GM23338 (cell line): ENCODE measurements around the gene BMX. TPM values are rescaled to one million over a fixed set of nuclear protein-coding genes. Genes with fewer than 3 reads are reported as not detected.

ENCODE experiments used
- ATAC-seq: fragments of 200-7000 bp; cut with Tn5 transposase; 3 replicates; pipeline ENCODE4 v1.9.1; 2020
- DNase-seq: peaks from one replicate; pipeline ENCODE4 v3.0.0-alpha.2; 2015; ENCODE audit warnings: low spot score
- H2AFZ ChIP-seq: fragments of 200-600 bp; sonication (generic); 2 replicates; pipeline ENCODE4 v1.8.0; 2016; ENCODE audit warnings: antibody characterized with exemption, mild to moderate bottlenecking, moderate library complexity
- H3F3A ChIP-seq: fragments of 200-600 bp; sonication (generic); replicated peaks from 2 replicates; pipeline ENCODE4 v1.8.0; 2017; ENCODE audit warnings: antibody characterized with exemption, mixed run types, low read depth
- H3K27ac ChIP-seq: fragments of 200-600 bp; sonication (generic); 2 replicates; pipeline ENCODE4 v1.6.1; 2016; ENCODE audit warnings: low read depth
- H3K27me3 ChIP-seq: fragments of 200-600 bp; sonication (generic); 2 replicates; pipeline ENCODE4 v1.8.0; 2016; ENCODE audit warnings: mild to moderate bottlenecking, mixed run types, moderate library complexity; ENCODE audit not compliant: insufficient read depth
- H3K36me3 ChIP-seq: fragments of 200-600 bp; sonication (generic); 2 replicates; pipeline ENCODE4 v1.8.0; 2016; ENCODE audit warnings: mild to moderate bottlenecking; ENCODE audit not compliant: insufficient read depth
- H3K4me1 ChIP-seq: fragments of 200-600 bp; sonication (generic); 2 replicates; pipeline ENCODE4 v1.8.0; 2016; ENCODE audit warnings: mild to moderate bottlenecking, moderate library complexity; ENCODE audit not compliant: insufficient read depth
- H3K4me2 ChIP-seq: fragments of 200-600 bp; sonication (generic); 2 replicates; pipeline ENCODE4 v1.7.1; 2017; ENCODE audit warnings: mixed run types
- H3K4me3 ChIP-seq: fragments of 200-600 bp; sonication (generic); 2 replicates; pipeline ENCODE4 v1.6.1; 2016; ENCODE audit warnings: mixed run types
- H3K79me2 ChIP-seq: fragments of 200-600 bp; sonication (generic); replicated peaks from 2 replicates; pipeline ENCODE4 v1.8.0; 2017; ENCODE audit warnings: mild to moderate bottlenecking; ENCODE audit not compliant: insufficient read depth
- H3K9me2 ChIP-seq: fragments of 200-600 bp; sonication (generic); 2 replicates; pipeline ENCODE4 v1.8.0; 2017; ENCODE audit not compliant: insufficient read depth
- H4K20me1 ChIP-seq: fragments of 200-600 bp; sonication (generic); replicated peaks from 2 replicates; pipeline ENCODE4 v1.8.0; 2017; ENCODE audit warnings: mild to moderate bottlenecking; ENCODE audit not compliant: insufficient read depth
- H3K27ac Mint-ChIP-seq: 2 replicates; pipeline ENCODE4 v1.8.0; 2020; ENCODE audit warnings: inconsistent platforms, mild to moderate bottlenecking, moderate library complexity, mixed read lengths
- H3K27me3 Mint-ChIP-seq: 3 replicates; pipeline ENCODE4 v1.8.0; 2022; ENCODE audit warnings: low read depth, mild to moderate bottlenecking, moderate library complexity, mixed read lengths, inconsistent platforms; ENCODE audit not compliant: insufficient read depth, poor library complexity
- H3K36me3 Mint-ChIP-seq: 3 replicates; pipeline ENCODE4 v1.8.0; 2021; ENCODE audit warnings: low read depth, mild to moderate bottlenecking, inconsistent platforms, moderate library complexity, mixed read lengths
- H3K4me1 Mint-ChIP-seq: 3 replicates; pipeline ENCODE4 v1.8.0; 2020; ENCODE audit warnings: mild to moderate bottlenecking, inconsistent platforms, mixed read lengths
- H3K4me3 Mint-ChIP-seq: 3 replicates; pipeline ENCODE4 v1.8.0; 2021; ENCODE audit warnings: moderate library complexity, mild to moderate bottlenecking, inconsistent platforms, mixed read lengths
- H3K9me3 Mint-ChIP-seq: 3 replicates; pipeline ENCODE4 v1.8.0; 2020; ENCODE audit warnings: moderate library complexity, mild to moderate bottlenecking, inconsistent platforms, mixed read lengths
- CREB1 ChIP-seq: fragments of 250-450 bp; sonication (Bioruptor Pico); IDR thresholded peaks from 2 replicates; pipeline ENCODE4 v1.5.0; 2020; ENCODE audit warnings: low read depth, mild to moderate bottlenecking, moderate library complexity
- EZH2 ChIP-seq: fragments of 200-600 bp; sonication (generic); IDR thresholded peaks from one replicate; pipeline ENCODE4 v1.8.0; 2017; ENCODE audit warnings: antibody characterized with exemption, mild to moderate bottlenecking, low read depth; ENCODE audit not compliant: unreplicated experiment
- EZH2phosphoT487 ChIP-seq: fragments of 200-600 bp; sonication (generic); IDR thresholded peaks from one replicate; pipeline ENCODE4 v1.8.1; 2018; ENCODE audit warnings: antibody characterized with exemption; ENCODE audit not compliant: unreplicated experiment
- JUNB ChIP-seq: IDR thresholded peaks from one replicate; pipeline ENCODE4 v1.6.1; 2016; ENCODE audit warnings: antibody characterized with exemption; ENCODE audit not compliant: unreplicated experiment
- NANOG ChIP-seq: IDR thresholded peaks from 2 replicates; pipeline ENCODE4 v1.6.1; 2016; ENCODE audit warnings: antibody characterized with exemption, borderline replicate concordance
- POLR2AphosphoS5 ChIP-seq: IDR thresholded peaks from 2 replicates; pipeline ENCODE4 v1.6.1; 2016; ENCODE audit warnings: antibody characterized with exemption, low read depth
- STAT1 ChIP-seq: IDR thresholded peaks from one replicate; pipeline ENCODE4 v1.6.1; 2016; ENCODE audit warnings: antibody characterized with exemption; ENCODE audit not compliant: unreplicated experiment
- ZNF114 ChIP-seq: fragments of 250-450 bp; sonication (Bioruptor Pico); IDR thresholded peaks from 2 replicates; pipeline ENCODE4 v1.5.0; 2020; ENCODE audit warnings: mild to moderate bottlenecking, moderate library complexity
- ZNF331 ChIP-seq: fragments of 250-450 bp; sonication (Bioruptor Pico); IDR thresholded peaks from 2 replicates; pipeline ENCODE4 v1.5.0; 2020; ENCODE audit warnings: low read depth, mild to moderate bottlenecking, moderate library complexity
- ZNF462 ChIP-seq: fragments of 250-450 bp; sonication (Bioruptor Pico); IDR thresholded peaks from 2 replicates; pipeline ENCODE4 v1.5.0; 2020; ENCODE audit warnings: mild to moderate bottlenecking, moderate library complexity
- polyA plus RNA-seq: library from polyadenylated mRNA; unstranded; fragments of >200 nt; fragmentation: Nextera tagmentation; extraction: Ambion mirVana; gene quantifications from 2 replicates; pipeline ENCODE4 v1.2.1, GENCODE V29; 2016
- total RNA-seq: library from RNA; depleted of rRNA; stranded (reverse); fragments of >200 nt; shearing (Covaris generic); gene quantifications from 2 replicates; pipeline ENCODE4 v1.2.3, GENCODE V29; 2014
- TF ChIP-seq, protein P1 (sequence below): IDR thresholded peaks from 2 replicates; pipeline ENCODE4 v1.6.1; 2016; ENCODE audit warnings: antibody characterized with exemption
- TF ChIP-seq, protein P2 (sequence below): IDR thresholded peaks from one replicate; pipeline ENCODE4 v1.6.1; 2018; ENCODE audit warnings: antibody characterized with exemption; ENCODE audit not compliant: unreplicated experiment
- TF ChIP-seq, protein P3 (sequence below), 2 experiments: fragments of 200-600 bp in 1 of 2; sonication (generic) in 1 of 2; conservative IDR thresholded peaks; 2 replicates each; pipeline versions ENCODE4 v1.5.1 to v1.6.1; 2016 to 2017; ENCODE audit warnings: antibody characterized with exemption in 2 of 2, low read depth in 2 of 2, mild to moderate bottlenecking in 2 of 2, moderate library complexity in 1 of 2

Gene BMX
- total and polyA plus RNA-seq, 2 experiments from 2014 or later, result not detected

DNA sequence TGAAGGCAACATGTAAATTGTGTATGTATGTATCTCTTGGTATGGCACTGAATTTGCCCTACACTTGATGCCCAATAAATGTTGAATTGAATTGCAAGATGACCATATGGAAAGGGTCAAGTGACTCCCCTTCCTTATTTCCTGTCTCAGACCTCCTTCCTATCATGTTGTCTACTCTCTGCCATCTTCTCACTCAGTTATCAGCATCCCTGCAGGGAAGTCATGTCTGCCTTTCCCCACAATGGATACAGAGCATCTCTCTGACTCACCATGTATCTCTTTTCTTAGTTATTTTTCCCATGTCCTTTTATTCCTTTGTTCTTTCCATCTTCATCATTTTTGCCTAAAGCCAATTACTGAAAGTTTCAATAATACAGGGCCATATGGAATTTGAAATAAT, 22.5 kb downstream of the BMX start:
- Mint-ChIP-seq H3K4me1 (no peaks in the 10 kb centered on the region), H3K9me3 (no peaks in the 10 kb centered on the region), H3K27me3 (no peaks in the 10 kb centered on the region), H3K27ac (no peak overlapping the region), H3K4me3 (no peak overlapping the region), H3K36me3 (no peaks in the 10 kb centered on the region)
- Histone ChIP-seq H3F3A (no peaks in the 10 kb centered on the region), H3K4me2 (no peak overlapping the region), H3K27ac (no peak overlapping the region), H3K36me3 (no peaks in the 10 kb centered on the region), H4K20me1 (no peaks in the 10 kb centered on the region), H3K4me1 (no peaks in the 10 kb centered on the region), H3K9me2 (no peaks in the 10 kb centered on the region), H3K4me3 (no peak overlapping the region), H2AFZ (no peak overlapping the region), H3K79me2 (no peaks in the 10 kb centered on the region), H3K27me3 (no peaks in the 10 kb centered on the region)
- TF ChIP-seq ZNF462 (CRISPR knock-in tag) (no peak), ZNF114 (CRISPR knock-in tag) (no peak), POLR2AphosphoS5 (no peak), NANOG (no peak), EZH2phosphoT487 (no peak), EZH2 (no peak), ZNF331 (CRISPR knock-in tag) (no peak), STAT1 (no peak), CREB1 (CRISPR knock-in tag) (no peak), JUNB (no peak)
- TF ChIP-seq, protein P1, sequence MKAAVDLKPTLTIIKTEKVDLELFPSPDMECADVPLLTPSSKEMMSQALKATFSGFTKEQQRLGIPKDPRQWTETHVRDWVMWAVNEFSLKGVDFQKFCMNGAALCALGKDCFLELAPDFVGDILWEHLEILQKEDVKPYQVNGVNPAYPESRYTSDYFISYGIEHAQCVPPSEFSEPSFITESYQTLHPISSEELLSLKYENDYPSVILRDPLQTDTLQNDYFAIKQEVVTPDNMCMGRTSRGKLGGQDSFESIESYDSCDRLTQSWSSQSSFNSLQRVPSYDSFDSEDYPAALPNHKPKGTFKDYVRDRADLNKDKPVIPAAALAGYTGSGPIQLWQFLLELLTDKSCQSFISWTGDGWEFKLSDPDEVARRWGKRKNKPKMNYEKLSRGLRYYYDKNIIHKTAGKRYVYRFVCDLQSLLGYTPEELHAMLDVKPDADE, result no peak
- TF ChIP-seq, protein P2, sequence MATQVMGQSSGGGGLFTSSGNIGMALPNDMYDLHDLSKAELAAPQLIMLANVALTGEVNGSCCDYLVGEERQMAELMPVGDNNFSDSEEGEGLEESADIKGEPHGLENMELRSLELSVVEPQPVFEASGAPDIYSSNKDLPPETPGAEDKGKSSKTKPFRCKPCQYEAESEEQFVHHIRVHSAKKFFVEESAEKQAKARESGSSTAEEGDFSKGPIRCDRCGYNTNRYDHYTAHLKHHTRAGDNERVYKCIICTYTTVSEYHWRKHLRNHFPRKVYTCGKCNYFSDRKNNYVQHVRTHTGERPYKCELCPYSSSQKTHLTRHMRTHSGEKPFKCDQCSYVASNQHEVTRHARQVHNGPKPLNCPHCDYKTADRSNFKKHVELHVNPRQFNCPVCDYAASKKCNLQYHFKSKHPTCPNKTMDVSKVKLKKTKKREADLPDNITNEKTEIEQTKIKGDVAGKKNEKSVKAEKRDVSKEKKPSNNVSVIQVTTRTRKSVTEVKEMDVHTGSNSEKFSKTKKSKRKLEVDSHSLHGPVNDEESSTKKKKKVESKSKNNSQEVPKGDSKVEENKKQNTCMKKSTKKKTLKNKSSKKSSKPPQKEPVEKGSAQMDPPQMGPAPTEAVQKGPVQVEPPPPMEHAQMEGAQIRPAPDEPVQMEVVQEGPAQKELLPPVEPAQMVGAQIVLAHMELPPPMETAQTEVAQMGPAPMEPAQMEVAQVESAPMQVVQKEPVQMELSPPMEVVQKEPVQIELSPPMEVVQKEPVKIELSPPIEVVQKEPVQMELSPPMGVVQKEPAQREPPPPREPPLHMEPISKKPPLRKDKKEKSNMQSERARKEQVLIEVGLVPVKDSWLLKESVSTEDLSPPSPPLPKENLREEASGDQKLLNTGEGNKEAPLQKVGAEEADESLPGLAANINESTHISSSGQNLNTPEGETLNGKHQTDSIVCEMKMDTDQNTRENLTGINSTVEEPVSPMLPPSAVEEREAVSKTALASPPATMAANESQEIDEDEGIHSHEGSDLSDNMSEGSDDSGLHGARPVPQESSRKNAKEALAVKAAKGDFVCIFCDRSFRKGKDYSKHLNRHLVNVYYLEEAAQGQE, result no peak
- TF ChIP-seq, protein P3, sequence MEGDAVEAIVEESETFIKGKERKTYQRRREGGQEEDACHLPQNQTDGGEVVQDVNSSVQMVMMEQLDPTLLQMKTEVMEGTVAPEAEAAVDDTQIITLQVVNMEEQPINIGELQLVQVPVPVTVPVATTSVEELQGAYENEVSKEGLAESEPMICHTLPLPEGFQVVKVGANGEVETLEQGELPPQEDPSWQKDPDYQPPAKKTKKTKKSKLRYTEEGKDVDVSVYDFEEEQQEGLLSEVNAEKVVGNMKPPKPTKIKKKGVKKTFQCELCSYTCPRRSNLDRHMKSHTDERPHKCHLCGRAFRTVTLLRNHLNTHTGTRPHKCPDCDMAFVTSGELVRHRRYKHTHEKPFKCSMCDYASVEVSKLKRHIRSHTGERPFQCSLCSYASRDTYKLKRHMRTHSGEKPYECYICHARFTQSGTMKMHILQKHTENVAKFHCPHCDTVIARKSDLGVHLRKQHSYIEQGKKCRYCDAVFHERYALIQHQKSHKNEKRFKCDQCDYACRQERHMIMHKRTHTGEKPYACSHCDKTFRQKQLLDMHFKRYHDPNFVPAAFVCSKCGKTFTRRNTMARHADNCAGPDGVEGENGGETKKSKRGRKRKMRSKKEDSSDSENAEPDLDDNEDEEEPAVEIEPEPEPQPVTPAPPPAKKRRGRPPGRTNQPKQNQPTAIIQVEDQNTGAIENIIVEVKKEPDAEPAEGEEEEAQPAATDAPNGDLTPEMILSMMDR (conservative IDR thresholded peaks at IDR 0.05; ENCODE audit: low read depth in 2 of 2), result no peak
- no peak for DNase-seq
- no peak for ATAC-seq
